Upper lobe of left lung (tissue), 4 donors: Measurements from ENCODE around the gene MXRA7.

Experiments used
- CTCF ChIP-seq, 6 experiments: fragments of 450-650 bp in 4 of 6; fragments of 200-600 bp in 2 of 6; sonication (generic) in 2 of 6; IDR thresholded peaks; one replicate each; pipeline ENCODE4 v1.5.1; 2016 to 2019; ENCODE audit warnings: antibody characterized with exemption in 6 of 6
- EP300 ChIP-seq, 4 donors: sonication (generic); formaldehyde crosslinking; IDR thresholded peaks; one replicate each; pipeline ENCODE4 v1.5.1; 2017; ENCODE audit warnings: antibody characterized with exemption in 4 of 4, control low read depth in 2 of 4
- POLR2A ChIP-seq, 4 donors: fragments of 450-650 bp; IDR thresholded peaks; one replicate each; pipeline ENCODE4 v1.5.1; 2016 to 2017; ENCODE audit warnings: antibody characterized with exemption in 4 of 4, mild to moderate bottlenecking in 2 of 4
- POLR2AphosphoS5 ChIP-seq, 2 donors: sonication (generic); formaldehyde crosslinking; IDR thresholded peaks; one replicate each; pipeline ENCODE4 v1.5.1; 2017; ENCODE audit warnings: antibody characterized with exemption in 2 of 2

- TF ChIP-seq EP300 (IDR thresholded peaks at IDR 0.05) (no peak), POLR2A (IDR thresholded peaks at IDR 0.05) (no peak), CTCF (IDR thresholded peaks at IDR 0.05) (no peak), POLR2AphosphoS5 (IDR thresholded peaks at IDR 0.05) (no peak)
Measured at GRCh38 chr17:76642032-76642561, 68.7 kb downstream of the MXRA7 start.
